SK-N-SH treated with all-trans-retinoic acid at 6 μM for 48 hours (cell line): ENCODE data around the gene PGC.

Experiments used
- RARB ChIP-seq: fragments of 250-450 bp; sonication (Bioruptor Pico); IDR thresholded peaks from 2 replicates; pipeline ENCODE4 v1.8.0; 2021; ENCODE audit warnings: mild to moderate bottlenecking, moderate library complexity
- TOX ChIP-seq: fragments of 250-450 bp; sonication (Bioruptor Pico); IDR thresholded peaks from 2 replicates; pipeline ENCODE4 v1.8.0; 2021; ENCODE audit warnings: mild to moderate bottlenecking, moderate library complexity, borderline replicate concordance
- ZC3H10 ChIP-seq: fragments of 250-450 bp; sonication (Bioruptor Pico); IDR thresholded peaks from 2 replicates; pipeline ENCODE4 v1.5.1; 2021; ENCODE audit warnings: mild to moderate bottlenecking, moderate library complexity
- ZFP3 ChIP-seq: fragments of 250-450 bp; sonication (Bioruptor Pico); IDR thresholded peaks from 2 replicates; pipeline ENCODE4 v1.5.0; 2020; ENCODE audit warnings: mild to moderate bottlenecking, moderate library complexity
- ZFP30 ChIP-seq: fragments of 450-650 bp; formaldehyde crosslinking; IDR thresholded peaks from 2 replicates; pipeline ENCODE4 v1.5.0; 2022; ENCODE audit warnings: mild to moderate bottlenecking, moderate library complexity

GRCh38 chr6:41789390-41789724 is 42.2 kb upstream of the PGC start:
- TF ChIP-seq ZFP30 (no peak), ZFP3 (CRISPR knock-in tag) (no peak), TOX (no peak), ZC3H10 (no peak), RARB (CRISPR knock-in tag) (no peak)
